HEK293T (cell line): Measurements from ENCODE around the gene SKAP2.
A peak's percentile ranks its signal among the peaks of the same experiment; 100 is the strongest.

Source experiments
- CTCF ChIA-PET: fragments of 350-600 bp; formaldehyde crosslinking; extraction: SDS; loops from one replicate; lab custom pipeline; 2021; ENCODE audit warnings: antibody characterized with exemption, inconsistent platforms; lab: Yijun Ruan, JAX
- POLR2A ChIA-PET: fragments of 350-600 bp; formaldehyde crosslinking; extraction: SDS; loops from one replicate; lab custom pipeline; 2020; ENCODE audit warnings: antibody characterized with exemption, inconsistent platforms; lab: Yijun Ruan, JAX
- DNase-seq: peaks from one replicate; pipeline ENCODE4 v3.0.0; 2012; ENCODE audit warnings: mixed read lengths; ENCODE audit errors: extremely low spot score
- ARNT ChIP-seq: fragments of 450-650 bp; IDR thresholded peaks from 2 replicates; pipeline ENCODE4 v1.6.1; 2017; ENCODE audit warnings: mild to moderate bottlenecking
- BHLHE40 ChIP-seq: fragments of 450-650 bp; IDR thresholded peaks from 2 replicates; pipeline ENCODE4 v1.6.1; 2016; ENCODE audit warnings: mild to moderate bottlenecking, moderate library complexity, borderline replicate concordance
- CTBP1 ChIP-seq: fragments of 450-650 bp; IDR thresholded peaks from 2 replicates; pipeline ENCODE4 v1.6.1; 2016; ENCODE audit warnings: borderline replicate concordance
- ELF4 ChIP-seq: fragments of 450-650 bp; IDR thresholded peaks from 2 replicates; pipeline ENCODE4 v1.6.1; 2017; ENCODE audit warnings: antibody characterized with exemption
- FOXA1 ChIP-seq: fragments of 450-650 bp; IDR thresholded peaks from 2 replicates; pipeline ENCODE4 v1.6.1; 2016; ENCODE audit warnings: mild to moderate bottlenecking
- FOXK2 ChIP-seq: fragments of 450-650 bp; IDR thresholded peaks from 2 replicates; pipeline ENCODE4 v1.6.1; 2016; ENCODE audit warnings: mild to moderate bottlenecking
- FOXM1 ChIP-seq: fragments of 450-650 bp; IDR thresholded peaks from 2 replicates; pipeline ENCODE4 v1.6.1; 2017; ENCODE audit warnings: mild to moderate bottlenecking, borderline replicate concordance
- HDGF ChIP-seq: fragments of 450-650 bp; IDR thresholded peaks from 2 replicates; pipeline ENCODE4 v1.6.1; 2017; ENCODE audit warnings: antibody characterized with exemption, borderline replicate concordance
- L3MBTL2 ChIP-seq: fragments of 450-650 bp; conservative IDR thresholded peaks from 2 replicates; pipeline ENCODE4 v1.6.1; 2016; ENCODE audit warnings: mild to moderate bottlenecking
- LEF1 ChIP-seq: fragments of 450-650 bp; IDR thresholded peaks from 2 replicates; pipeline ENCODE4 v1.6.1; 2017; ENCODE audit warnings: mild to moderate bottlenecking, borderline replicate concordance
- NFRKB ChIP-seq: fragments of 450-650 bp; IDR thresholded peaks from 2 replicates; pipeline ENCODE4 v1.6.1; 2016; ENCODE audit warnings: mild to moderate bottlenecking, moderate library complexity
- SP1 ChIP-seq: fragments of 450-650 bp; IDR thresholded peaks from 2 replicates; pipeline ENCODE4 v1.6.1; 2017
- SUZ12 ChIP-seq: fragments of 450-650 bp; IDR thresholded peaks from 2 replicates; pipeline ENCODE4 v1.6.1; 2016; ENCODE audit warnings: mild to moderate bottlenecking
- TARDBP ChIP-seq: fragments of 450-650 bp; IDR thresholded peaks from 2 replicates; pipeline ENCODE4 v1.6.1; 2016
- ZNF384 ChIP-seq: fragments of 450-650 bp; IDR thresholded peaks from 2 replicates; pipeline ENCODE4 v1.6.1; 2016
- TF ChIP-seq, protein P1 (sequence below): fragments of 450-650 bp; IDR thresholded peaks from 2 replicates; pipeline ENCODE4 v1.6.1; 2016

The SKAP2 gene

DNA sequence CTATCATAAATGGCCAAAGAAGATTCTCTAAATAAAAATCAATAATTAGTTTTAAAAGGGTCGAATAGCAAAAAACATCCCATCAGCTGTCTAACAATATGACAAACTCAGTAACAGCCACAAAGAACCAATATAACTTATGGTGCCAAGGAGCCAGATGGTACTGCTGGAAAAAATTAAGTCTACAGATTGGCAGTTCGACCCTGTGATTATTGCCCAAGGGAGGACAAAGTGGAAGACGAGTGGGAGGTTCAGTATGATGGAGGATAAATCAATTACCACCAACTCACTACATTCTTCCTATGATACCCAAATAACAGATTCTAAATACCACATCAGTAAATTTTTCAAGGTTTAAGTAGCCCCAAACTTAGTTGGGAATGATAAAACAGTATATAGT lies 49.0 kb downstream of the SKAP2 start:
- POLR2A ChIA-PET, result no interaction called here
- TF ChIP-seq BHLHE40, result no peak
- no peak for DNase-seq
- CTCF ChIA-PET, result no interaction called here

DNA sequence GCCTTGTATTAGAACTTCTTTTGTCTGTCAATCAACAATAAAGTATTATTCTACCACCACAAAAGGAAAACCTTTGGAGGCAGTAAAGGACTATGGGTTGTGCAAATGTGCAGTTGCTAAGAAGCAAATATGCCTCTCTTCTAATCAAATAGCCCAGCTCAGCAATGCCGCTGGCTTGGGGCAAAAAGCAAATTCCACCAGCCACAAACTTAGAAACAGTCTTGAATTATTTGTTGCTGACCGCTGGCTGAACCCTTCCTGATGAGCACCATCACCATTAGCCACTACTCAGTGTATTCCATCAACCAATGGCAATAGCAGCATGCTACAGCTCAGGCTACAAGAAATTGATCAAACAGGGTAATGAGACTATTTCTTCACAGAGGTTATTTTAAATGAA lies 51.0 kb downstream of the SKAP2 start:
- DNase-seq, result no peak
- ChIA-PET CTCF (no interaction called here), POLR2A (no interaction called here)
- TF ChIP-seq ELF4 (no peak), TARDBP (no peak), HDGF (no peak), L3MBTL2 (no peak), FOXK2 (no peak), NFRKB (no peak), BHLHE40 (no peak), CTBP1 (no peak), SUZ12 (no peak), FOXA1 (no peak), FOXM1 (no peak)
- TF ChIP-seq, protein P1, sequence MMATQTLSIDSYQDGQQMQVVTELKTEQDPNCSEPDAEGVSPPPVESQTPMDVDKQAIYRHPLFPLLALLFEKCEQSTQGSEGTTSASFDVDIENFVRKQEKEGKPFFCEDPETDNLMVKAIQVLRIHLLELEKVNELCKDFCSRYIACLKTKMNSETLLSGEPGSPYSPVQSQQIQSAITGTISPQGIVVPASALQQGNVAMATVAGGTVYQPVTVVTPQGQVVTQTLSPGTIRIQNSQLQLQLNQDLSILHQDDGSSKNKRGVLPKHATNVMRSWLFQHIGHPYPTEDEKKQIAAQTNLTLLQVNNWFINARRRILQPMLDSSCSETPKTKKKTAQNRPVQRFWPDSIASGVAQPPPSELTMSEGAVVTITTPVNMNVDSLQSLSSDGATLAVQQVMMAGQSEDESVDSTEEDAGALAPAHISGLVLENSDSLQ, result no peak

DNA sequence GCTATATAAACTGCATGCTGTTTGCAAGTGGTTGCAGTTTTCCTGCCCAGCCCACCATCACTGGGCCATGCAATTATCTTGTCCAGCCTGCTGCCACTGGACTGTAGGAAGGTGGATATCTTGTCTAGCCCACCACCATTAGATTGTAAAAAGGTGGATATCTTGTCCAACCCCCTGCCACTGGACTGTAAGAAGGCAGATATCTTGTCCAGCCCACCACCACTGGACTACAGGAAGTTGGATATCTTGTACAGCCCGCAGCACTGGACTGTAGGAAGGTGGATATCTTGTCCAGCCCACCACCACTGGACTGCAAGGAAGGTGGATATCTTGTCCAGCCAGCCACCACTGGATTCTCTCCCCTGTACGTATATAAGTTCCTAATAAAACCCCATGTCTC lies 69.8 kb downstream of the SKAP2 start:
- CTCF ChIA-PET, result no interaction called here
- no peak for DNase-seq
- TF ChIP-seq TARDBP, result no peak
- TF ChIP-seq BHLHE40, result no peak
- no peak for TF ChIP-seq L3MBTL2
- TF ChIP-seq LEF1, result no peak
- TF ChIP-seq CTBP1, result no peak
- no peak for TF ChIP-seq HDGF
- no peak for TF ChIP-seq FOXK2
- TF ChIP-seq ZNF384, result no peak
- no peak for TF ChIP-seq FOXM1
- TF ChIP-seq NFRKB, result no peak
- no peak for TF ChIP-seq SP1
- TF ChIP-seq, protein P1, result no peak
- no peak for TF ChIP-seq FOXA1
- TF ChIP-seq ARNT, result no peak
- POLR2A ChIA-PET, result no interaction called here

DNA sequence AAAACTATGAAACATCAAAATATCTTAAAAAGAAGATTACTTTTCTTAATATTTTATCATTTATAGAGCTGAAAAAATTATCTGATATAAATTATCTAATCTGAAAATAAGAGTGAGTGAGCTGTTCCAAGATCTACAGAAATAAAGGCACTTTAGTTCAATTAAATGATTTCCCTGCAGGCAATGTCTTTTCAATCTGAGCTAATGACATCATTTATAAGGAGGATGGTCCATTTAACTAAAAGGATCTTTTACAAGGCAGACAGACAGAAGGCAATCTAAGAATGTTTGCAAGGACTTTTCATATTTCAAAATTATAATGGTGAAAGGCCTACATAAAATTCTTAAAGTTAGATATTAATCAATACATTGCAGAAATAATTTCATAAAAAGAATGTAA lies 71.8 kb downstream of the SKAP2 start:
- ChIA-PET POLR2A (no interaction called here), CTCF (no interaction called here)
- no peak for DNase-seq
- no peak for TF ChIP-seq LEF1
- TF ChIP-seq NFRKB, result no peak
- no peak for TF ChIP-seq FOXM1
- TF ChIP-seq FOXA1, result no peak
- TF ChIP-seq, protein P1, result no peak
- TF ChIP-seq SP1, result no peak

DNA sequence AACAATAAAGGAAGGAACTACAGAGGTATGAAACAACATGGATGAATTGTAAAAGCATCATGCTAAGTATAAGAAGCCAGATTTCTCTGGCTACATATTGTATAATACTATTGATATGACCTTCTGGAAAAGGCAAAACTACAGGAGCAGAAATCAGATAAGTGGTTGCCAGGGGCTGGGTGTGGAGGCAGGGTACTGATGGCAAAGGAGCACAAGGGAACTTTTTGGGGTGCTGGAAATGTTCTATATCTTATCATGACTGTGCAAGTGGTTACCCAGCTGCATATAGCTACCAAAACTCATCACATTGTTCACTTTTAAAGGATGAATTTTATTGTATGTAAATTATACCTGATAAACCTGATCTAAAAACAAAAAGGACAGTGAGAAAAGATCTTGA lies 72.4 kb downstream of the SKAP2 start:
- CTCF ChIA-PET, result no interaction called here
- POLR2A ChIA-PET, result no interaction called here
- DNase-seq, result no peak
- TF ChIP-seq ELF4 (no peak), ARNT (no peak), SUZ12 (no peak), FOXM1 (no peak), L3MBTL2 (no peak), NFRKB (no peak), BHLHE40 (no peak), FOXK2 (no peak), TARDBP (no peak), ZNF384 (no peak), LEF1 (no peak), SP1 (no peak), CTBP1 (no peak), HDGF (no peak), FOXA1 (no peak)
- TF ChIP-seq, protein P1, result no peak

DNA sequence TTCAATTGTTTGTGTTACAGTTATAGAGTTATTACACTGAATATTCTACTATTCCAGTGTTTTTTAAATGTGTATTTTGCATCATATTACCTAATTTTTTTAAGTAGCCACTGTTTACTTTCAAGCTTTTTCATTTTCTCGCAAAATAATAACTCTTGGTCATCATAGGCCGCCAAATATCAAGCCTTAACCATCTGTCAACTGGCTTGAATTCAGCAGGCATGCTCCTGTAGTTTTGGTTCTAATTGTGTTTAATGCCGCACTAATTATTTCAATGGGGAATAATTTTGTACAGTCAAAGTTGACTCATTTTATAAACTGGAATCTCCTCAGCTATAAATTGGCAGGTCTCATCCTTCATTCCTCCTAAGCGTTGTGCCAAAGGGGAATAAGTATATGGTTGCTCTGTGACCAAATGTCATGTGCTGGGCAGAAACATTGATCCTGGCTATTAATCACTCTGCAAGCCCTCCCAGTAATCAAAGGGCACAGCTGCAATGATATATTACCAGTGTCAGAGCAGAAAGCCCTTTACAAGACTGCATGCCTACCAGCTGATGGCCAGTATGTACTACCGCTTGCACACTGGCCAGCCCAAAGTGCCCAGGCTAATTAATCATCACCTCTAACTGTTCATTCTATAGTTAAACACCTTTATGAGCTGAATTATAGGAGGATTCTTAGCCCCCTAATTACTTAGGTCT lies 74.8 kb downstream of the SKAP2 start:
- ChIA-PET POLR2A (no interaction called here), CTCF (interaction anchor here (0.6 kb wide), 2 partner anchors 266 to 1245 kb away, joined by 3 to 5 read pairs; no protein-coding TSS in a partner anchor)
- TF ChIP-seq, protein P1, result peak; percentile 76
- no peak for TF ChIP-seq ZNF384
- DNase-seq, result no peak
